Fibroblast of mammary gland (primary cell): ENCODE results near the gene SLC38A8.

Experiments
- DNase-seq: peaks from one replicate; pipeline ENCODE4 v3.0.0-alpha.2; 2010; ENCODE audit warnings: low read depth
- H3K4me3 ChIP-seq: 2 replicates; pipeline ENCODE4 v1.5.1; 2011; ENCODE audit warnings: low read depth, mild to moderate bottlenecking, low read length, moderate library complexity; ENCODE audit not compliant: control insufficient read depth
- CTCF ChIP-seq: conservative IDR thresholded peaks from 2 replicates; pipeline ENCODE4 v1.5.1; 2011; ENCODE audit warnings: low read depth, low read length, inconsistent platforms; ENCODE audit not compliant: control insufficient read depth, insufficient read depth

The SLC38A8 gene

GRCh38 chr16:84007520-84007919, 35.1 kb downstream of the SLC38A8 start:
- DNase-seq = no peak
- no peak for TF ChIP-seq CTCF
- no peak overlapping the region for H3K4me3 ChIP-seq

- H3K4me3 ChIP-seq = no peak overlapping the region
- no peak for DNase-seq
- TF ChIP-seq CTCF = no peak
Observed at GRCh38 chr16:84005391-84005790, 37.2 kb downstream of the SLC38A8 start.

DNA sequence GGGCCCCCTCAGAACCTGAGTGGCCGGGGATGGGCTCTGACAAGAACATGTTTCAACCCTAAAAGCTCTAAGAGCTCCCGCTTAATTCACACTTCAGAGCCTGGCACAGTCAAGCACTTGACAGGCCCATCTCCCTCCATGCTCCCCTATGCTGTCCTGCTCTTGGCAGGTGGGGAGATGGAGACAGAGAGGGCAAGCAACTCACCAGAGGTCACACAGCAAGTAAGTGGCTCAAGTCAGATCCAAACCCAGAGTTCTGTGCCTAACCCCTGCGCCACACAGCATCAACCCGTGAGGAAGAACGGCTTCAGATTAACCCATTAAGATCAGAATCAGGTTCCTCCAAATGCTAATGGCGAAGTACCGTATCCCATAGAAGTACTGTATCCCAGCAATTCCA, 38.2 kb downstream of the SLC38A8 start:
- no peak for TF ChIP-seq CTCF
- DNase-seq = no peak

GRCh38 chr16:84003038-84003437, 39.6 kb downstream of the SLC38A8 start:
- TF ChIP-seq CTCF = no peak
- no peak overlapping the region for H3K4me3 ChIP-seq
- no peak for DNase-seq

More for the DNA sequence above, 38.2 kb downstream of the SLC38A8 start:
- H3K4me3 ChIP-seq = no peak overlapping the region

- no peak for DNase-seq
- no peak overlapping the region for H3K4me3 ChIP-seq
- TF ChIP-seq CTCF = no peak
Observed at GRCh38 chr16:84001726-84002125, 40.9 kb downstream of the SLC38A8 start.

DNA sequence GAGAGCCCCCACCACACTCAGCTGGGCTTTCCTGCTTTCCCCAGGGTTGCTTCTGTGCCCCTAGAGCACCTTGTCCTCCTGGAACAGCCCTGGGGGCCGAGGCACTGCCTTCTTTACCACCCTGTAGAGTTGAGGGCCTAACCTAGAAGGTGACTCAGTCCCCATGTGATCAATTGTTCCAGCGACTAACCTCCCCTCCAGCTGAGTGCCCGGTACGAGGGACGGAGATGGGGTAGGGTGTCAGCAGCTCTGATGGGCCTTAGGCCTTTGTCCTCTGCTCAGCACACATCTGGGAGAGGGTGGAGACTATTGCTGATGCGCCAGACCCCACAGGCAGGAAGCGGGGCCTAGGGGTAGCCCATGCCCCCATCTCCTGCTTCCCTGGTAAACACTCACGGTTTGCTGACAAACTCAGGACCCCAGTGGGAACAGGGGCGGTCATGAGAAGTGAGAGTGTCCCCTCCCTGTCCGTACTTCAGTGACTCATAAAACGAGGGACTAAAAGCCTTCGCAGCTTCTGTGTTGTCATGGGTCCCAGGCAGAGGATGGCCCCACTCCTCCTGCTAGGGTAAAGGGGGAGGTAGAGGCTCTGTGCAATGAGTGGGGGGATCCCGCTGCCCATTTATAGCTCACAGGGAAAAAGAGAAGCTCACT, 41.5 kb downstream of the SLC38A8 start:
- DNase-seq = no peak
- H3K4me3 ChIP-seq = no peak overlapping the region
- no peak for TF ChIP-seq CTCF

- no peak overlapping the region for H3K4me3 ChIP-seq
- DNase-seq = no peak
- no peak for TF ChIP-seq CTCF
Observed at GRCh38 chr16:83998091-83998490, 44.5 kb downstream of the SLC38A8 start.
